ENCODE results near the gene GIMAP4.

GIMAP4 gene

DNA sequence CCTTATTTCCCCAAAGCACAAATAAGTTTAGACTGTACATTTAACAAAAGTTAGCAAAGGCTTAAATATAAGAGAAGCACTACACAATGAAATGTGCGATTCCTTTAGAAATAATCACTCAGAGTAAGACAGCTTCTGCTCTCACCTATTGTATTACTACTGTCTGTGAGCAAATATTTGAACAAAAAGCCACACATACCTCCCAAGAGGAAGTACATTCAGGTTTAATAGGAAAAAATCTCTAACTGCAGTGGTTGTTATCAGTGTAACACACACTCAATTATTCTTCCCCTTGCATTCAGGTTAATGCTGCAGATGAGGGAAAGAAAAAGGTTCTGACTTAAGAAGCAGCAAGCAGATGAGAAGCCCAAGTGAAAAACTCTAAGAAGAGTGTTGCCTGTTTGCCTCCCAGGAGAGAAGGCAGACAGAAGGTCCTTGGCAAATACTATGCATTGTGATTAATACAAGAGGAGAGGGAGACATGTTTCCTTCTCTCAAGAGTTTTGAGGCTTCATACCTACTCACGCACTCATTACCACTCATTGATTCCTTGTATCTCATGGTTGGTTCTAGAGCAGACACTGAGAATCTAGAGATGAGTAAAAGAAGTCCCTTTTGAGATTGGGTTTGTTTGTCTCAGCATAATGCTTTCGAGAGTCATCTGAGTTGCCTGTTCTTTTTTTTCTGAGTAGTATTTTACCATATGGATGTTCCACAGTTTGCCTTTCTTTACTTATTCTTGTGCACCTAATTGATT, 13.6 kb downstream of the GIMAP4 start (continued):
- TF ChIP-seq KLF1 (tag by site-specific recombination; IDR thresholded peaks at IDR 0.05) (no peak), ZEB2 (tag by site-specific recombination; IDR thresholded peaks at IDR 0.05) (no peak), SP7 (tag by site-specific recombination; IDR thresholded peaks at IDR 0.05) (no peak)
- TF ChIP-seq, protein P1, sequence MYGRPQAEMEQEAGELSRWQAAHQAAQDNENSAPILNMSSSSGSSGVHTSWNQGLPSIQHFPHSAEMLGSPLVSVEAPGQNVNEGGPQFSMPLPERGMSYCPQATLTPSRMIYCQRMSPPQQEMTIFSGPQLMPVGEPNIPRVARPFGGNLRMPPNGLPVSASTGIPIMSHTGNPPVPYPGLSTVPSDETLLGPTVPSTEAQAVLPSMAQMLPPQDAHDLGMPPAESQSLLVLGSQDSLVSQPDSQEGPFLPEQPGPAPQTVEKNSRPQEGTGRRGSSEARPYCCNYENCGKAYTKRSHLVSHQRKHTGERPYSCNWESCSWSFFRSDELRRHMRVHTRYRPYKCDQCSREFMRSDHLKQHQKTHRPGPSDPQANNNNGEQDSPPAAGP (tag by site-specific recombination; IDR thresholded peaks at IDR 0.05): no peak

DNA sequence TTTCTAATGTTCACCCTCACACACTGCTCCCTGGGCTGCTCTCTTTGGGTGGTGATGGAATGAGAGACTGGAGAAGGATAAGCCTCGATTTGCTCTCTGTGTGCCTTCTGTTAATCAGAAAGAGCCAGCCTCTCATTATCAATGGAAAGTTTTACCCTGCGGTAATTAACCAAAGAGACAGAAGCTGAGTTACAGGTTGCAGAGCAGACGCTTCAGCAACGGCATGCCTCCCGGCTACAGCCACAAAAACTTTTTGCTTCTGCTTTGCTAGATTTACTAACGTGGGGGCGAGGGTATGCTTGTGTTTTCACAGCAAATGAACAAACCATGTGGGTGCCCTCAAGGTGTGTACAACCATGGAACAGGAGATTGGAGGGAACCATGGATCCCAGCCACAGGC, 18.0 kb downstream of the GIMAP4 start:
- ChIA-PET CTCF (interaction anchor here (0.6 kb wide), 1 partner anchor 33 kb away, joined by 4 read pairs; no protein-coding TSS in a partner anchor), POLR2A (no interaction called here)

More for the DNA sequence above, 18.0 kb downstream of the GIMAP4 start:
- Histone ChIP-seq H3K36me3 (ENCODE audit: control insufficient read depth in 2 of 2, insufficient read depth in 1 of 2, low read length in 2 of 2) (no peaks in the 10 kb centered on the region), H3K4me1 (ENCODE audit: control insufficient read depth, insufficient read depth, low read length) (no peaks in the 10 kb centered on the region), H3K9me3 (ENCODE audit: control insufficient read depth, insufficient read depth, low read depth, low read length) (no peaks in the 10 kb centered on the region), H3K4me3 (ENCODE audit: low read depth, low read length) (no peak overlapping the region), H3K27ac (ENCODE audit: extremely low read depth, low read depth, low read length) (no peak overlapping the region)
- TF ChIP-seq HOXD13 (CRISPR knock-in tag; IDR thresholded peaks at IDR 0.05; ENCODE audit: borderline replicate concordance) (no peak), ZNF202 (tag by site-specific recombination; IDR thresholded peaks at IDR 0.05; ENCODE audit: borderline replicate concordance) (no peak), MZF1 (tag by site-specific recombination; IDR thresholded peaks at IDR 0.05; ENCODE audit: borderline replicate concordance) (no peak), ZNF600 (tag by site-specific recombination; IDR thresholded peaks at IDR 0.05) (no peak), ZNF404 (tag by site-specific recombination; IDR thresholded peaks at IDR 0.05) (no peak), MYNN (tag by site-specific recombination; IDR thresholded peaks at IDR 0.05; ENCODE audit: borderline replicate concordance) (no peak), ZNF670 (tag by site-specific recombination; IDR thresholded peaks at IDR 0.05; ENCODE audit: low read depth) (no peak), ZNF621 (tag by site-specific recombination; IDR thresholded peaks at IDR 0.05) (no peak), ZNF560 (tag by site-specific recombination; IDR thresholded peaks at IDR 0.05; ENCODE audit: borderline replicate concordance) (no peak)
- TF ChIP-seq, protein P2, sequence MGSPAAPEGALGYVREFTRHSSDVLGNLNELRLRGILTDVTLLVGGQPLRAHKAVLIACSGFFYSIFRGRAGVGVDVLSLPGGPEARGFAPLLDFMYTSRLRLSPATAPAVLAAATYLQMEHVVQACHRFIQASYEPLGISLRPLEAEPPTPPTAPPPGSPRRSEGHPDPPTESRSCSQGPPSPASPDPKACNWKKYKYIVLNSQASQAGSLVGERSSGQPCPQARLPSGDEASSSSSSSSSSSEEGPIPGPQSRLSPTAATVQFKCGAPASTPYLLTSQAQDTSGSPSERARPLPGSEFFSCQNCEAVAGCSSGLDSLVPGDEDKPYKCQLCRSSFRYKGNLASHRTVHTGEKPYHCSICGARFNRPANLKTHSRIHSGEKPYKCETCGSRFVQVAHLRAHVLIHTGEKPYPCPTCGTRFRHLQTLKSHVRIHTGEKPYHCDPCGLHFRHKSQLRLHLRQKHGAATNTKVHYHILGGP (tag by site-specific recombination; IDR thresholded peaks at IDR 0.05): no peak
- TF ChIP-seq, protein P3, sequence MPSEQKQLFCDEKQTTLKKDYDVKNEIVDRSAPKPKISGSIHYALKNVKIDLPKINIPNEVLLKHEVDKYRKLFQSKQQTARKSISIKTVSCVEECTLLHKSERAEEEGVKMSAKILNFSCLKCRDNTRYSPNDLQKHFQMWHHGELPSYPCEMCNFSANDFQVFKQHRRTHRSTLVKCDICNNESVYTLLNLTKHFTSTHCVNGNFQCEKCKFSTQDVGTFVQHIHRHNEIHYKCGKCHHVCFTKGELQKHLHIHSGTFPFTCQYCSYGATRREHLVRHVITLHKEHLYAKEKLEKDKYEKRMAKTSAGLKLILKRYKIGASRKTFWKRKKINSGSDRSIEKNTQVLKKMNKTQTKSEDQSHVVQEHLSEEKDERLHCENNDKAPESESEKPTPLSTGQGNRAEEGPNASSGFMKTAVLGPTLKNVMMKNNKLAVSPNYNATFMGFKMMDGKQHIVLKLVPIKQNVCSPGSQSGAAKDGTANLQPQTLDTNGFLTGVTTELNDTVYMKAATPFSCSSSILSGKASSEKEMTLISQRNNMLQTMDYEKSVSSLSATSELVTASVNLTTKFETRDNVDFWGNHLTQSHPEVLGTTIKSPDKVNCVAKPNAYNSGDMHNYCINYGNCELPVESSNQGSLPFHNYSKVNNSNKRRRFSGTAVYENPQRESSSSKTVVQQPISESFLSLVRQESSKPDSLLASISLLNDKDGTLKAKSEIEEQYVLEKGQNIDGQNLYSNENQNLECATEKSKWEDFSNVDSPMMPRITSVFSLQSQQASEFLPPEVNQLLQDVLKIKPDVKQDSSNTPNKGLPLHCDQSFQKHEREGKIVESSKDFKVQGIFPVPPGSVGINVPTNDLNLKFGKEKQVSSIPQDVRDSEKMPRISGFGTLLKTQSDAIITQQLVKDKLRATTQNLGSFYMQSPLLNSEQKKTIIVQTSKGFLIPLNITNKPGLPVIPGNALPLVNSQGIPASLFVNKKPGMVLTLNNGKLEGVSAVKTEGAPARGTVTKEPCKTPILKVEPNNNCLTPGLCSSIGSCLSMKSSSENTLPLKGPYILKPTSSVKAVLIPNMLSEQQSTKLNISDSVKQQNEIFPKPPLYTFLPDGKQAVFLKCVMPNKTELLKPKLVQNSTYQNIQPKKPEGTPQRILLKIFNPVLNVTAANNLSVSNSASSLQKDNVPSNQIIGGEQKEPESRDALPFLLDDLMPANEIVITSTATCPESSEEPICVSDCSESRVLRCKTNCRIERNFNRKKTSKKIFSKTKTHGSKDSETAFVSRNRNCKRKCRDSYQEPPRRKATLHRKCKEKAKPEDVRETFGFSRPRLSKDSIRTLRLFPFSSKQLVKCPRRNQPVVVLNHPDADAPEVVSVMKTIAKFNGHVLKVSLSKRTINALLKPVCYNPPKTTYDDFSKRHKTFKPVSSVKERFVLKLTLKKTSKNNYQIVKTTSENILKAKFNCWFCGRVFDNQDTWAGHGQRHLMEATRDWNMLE (tag by site-specific recombination; conservative IDR thresholded peaks at IDR 0.05; ENCODE audit: low read depth): no peak
- TF ChIP-seq, protein P4, sequence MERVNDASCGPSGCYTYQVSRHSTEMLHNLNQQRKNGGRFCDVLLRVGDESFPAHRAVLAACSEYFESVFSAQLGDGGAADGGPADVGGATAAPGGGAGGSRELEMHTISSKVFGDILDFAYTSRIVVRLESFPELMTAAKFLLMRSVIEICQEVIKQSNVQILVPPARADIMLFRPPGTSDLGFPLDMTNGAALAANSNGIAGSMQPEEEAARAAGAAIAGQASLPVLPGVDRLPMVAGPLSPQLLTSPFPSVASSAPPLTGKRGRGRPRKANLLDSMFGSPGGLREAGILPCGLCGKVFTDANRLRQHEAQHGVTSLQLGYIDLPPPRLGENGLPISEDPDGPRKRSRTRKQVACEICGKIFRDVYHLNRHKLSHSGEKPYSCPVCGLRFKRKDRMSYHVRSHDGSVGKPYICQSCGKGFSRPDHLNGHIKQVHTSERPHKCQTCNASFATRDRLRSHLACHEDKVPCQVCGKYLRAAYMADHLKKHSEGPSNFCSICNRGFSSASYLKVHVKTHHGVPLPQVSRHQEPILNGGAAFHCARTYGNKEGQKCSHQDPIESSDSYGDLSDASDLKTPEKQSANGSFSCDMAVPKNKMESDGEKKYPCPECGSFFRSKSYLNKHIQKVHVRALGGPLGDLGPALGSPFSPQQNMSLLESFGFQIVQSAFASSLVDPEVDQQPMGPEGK (tag by site-specific recombination; IDR thresholded peaks at IDR 0.05): no peak
- TF ChIP-seq, protein P5, sequence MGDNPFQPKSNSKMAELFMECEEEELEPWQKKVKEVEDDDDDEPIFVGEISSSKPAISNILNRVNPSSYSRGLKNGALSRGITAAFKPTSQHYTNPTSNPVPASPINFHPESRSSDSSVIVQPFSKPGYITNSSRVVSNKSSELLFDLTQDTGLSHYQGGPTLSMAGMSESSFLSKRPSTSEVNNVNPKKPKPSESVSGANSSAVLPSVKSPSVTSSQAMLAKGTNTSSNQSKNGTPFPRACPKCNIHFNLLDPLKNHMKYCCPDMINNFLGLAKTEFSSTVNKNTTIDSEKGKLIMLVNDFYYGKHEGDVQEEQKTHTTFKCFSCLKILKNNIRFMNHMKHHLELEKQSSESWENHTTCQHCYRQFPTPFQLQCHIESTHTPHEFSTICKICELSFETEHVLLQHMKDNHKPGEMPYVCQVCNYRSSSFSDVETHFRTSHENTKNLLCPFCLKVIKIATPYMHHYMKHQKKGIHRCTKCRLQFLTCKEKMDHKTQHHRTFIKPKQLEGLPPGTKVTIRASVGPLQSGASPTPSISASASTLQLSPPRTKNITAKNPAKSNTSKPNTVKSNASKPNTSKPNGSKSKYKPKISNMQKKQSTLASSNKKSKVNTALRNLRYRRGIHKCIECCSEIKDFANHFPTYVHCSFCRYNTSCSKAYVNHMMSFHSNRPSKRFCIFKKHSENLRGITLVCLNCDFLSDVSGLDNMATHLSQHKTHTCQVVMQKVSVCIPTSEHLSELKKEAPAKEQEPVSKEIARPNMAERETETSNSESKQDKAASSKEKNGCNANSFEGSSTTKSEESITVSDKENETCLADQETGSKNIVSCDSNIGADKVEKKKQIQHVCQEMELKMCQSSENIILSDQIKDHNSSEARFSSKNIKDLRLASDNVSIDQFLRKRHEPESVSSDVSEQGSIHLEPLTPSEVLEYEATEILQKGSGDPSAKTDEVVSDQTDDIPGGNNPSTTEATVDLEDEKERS (tag by site-specific recombination; IDR thresholded peaks at IDR 0.05): no peak
- TF ChIP-seq, protein P6, sequence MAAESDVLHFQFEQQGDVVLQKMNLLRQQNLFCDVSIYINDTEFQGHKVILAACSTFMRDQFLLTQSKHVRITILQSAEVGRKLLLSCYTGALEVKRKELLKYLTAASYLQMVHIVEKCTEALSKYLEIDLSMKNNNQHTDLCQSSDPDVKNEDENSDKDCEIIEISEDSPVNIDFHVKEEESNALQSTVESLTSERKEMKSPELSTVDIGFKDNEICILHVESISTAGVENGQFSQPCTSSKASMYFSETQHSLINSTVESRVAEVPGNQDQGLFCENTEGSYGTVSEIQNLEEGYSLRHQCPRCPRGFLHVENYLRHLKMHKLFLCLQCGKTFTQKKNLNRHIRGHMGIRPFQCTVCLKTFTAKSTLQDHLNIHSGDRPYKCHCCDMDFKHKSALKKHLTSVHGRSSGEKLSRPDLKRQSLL (tag by site-specific recombination; IDR thresholded peaks at IDR 0.05): no peak
